ENCODE results near the gene PPDPF. TPM values are rescaled to one million over a fixed set of nuclear protein-coding genes. Genes with fewer than 3 reads are reported as not detected.

The PPDPF gene
- total RNA-seq, 1 donor from 2014 or later: 251 TPM

DNA sequence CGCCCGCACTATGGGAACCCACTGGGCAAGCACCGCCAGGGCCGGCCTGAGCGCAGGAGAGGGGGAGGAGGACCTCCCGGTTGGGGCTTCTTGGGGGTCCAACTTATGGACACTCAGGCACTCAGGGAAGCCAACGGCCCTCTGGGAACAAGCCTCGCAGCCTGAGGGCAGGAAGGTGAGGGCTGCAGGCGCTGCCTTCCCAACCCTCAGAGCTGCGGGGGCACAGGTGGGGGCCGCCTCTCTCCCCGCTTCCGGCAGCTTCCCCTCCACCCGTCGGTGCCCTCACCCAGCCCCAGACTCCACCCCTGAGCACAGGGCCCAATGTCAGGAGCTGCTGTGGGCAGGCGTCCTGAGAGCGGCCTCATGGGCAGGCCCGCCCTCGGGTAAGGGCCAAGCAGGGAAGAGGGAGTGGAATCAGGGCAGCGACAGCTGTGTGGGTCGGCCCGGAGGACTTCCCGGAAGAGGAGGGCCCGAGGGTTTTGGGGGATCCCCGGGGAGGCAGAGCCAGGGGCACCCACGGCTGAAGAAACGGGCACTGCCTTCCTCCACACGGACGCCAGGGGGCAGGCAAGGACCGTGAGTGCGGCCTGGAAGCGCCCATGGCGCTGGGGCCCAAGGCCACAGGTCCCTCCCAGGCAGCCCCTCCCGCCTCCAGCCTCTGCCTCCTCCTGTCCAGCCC is 17.1 kb downstream of the PPDPF start:
- peak overlapping the region; percentile 50 for H3K9ac ChIP-seq (ENCODE audit: low read length)

DNA sequence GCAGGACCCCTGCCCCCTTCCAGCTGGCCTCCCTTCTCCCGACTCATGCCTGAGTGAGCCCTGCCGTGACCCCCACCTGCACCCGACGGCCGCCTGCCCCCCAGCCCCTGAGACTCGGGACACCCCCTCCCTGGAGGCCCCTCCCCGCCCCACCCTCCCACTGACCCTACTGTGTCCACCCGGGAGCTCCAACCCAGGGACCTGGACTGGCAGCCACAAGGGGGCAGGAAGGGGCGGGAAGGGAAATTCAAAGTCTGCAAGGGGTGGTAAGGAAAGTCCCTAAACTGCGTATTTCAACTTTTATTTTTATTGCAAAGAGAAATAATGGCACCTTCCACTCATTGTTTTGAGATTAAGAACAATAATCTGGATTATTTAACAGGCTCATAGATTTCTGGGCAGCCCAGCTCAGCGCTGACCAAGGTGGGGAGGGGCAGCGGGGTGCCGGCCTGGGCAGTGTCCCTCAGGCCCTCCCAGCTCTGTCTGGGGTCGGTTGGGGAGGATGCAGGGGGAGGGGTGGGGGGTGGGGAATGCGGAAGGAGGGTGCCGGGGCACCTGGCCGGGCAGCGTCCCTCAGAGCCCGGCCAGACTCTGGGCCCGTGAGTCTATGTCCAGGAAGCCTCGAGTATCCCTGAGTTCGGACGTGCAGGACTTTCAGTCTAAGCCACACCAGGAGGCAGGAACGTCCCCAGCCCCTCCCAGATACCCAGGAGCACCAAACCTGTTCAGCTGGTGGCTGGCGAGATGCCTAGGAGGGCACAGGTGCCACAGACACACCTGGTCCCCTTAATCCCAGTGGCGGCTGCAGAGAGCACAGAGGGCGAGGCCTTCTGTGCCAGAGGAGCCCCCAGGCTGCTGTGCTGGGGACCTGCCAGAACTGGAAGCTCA is 17.9 kb downstream of the PPDPF start:
- H4K20me1 ChIP-seq (ENCODE audit: insufficient read depth, low read length): no peaks in the 10 kb centered on the region

More for the DNA sequence above, 17.1 kb downstream of the PPDPF start:
- H3K4me2 ChIP-seq (ENCODE audit: low read length): peak overlapping the region; percentile 79
- Mint-ChIP-seq H3K4me3 (ENCODE audit: unreplicated experiment) (no peak overlapping the region), H3K27me3 (ENCODE audit: low read depth, unreplicated experiment) (no peaks in the 10 kb centered on the region), H3K4me1 (ENCODE audit: low read depth, unreplicated experiment) (peaks cover 2% of the 10 kb centered on the region), H3K36me3 (ENCODE audit: low read depth, unreplicated experiment) (no peaks in the 10 kb centered on the region), H3K9me3 (ENCODE audit: unreplicated experiment) (no peaks in the 10 kb centered on the region), H3K27ac (ENCODE audit: unreplicated experiment) (no peak overlapping the region)
- H2AFZ ChIP-seq (ENCODE audit: low read depth, low read length): peak overlapping the region; percentile 81
- no peaks in the 10 kb centered on the region for H3K36me3 ChIP-seq (ENCODE audit: insufficient read depth, low read length)
- no peaks in the 10 kb centered on the region for H3K27me3 ChIP-seq (ENCODE audit: insufficient read depth, low read length)
- H3K79me2 ChIP-seq (ENCODE audit: insufficient read depth, low read length): no peaks in the 10 kb centered on the region
- no peaks in the 10 kb centered on the region for H4K20me1 ChIP-seq (ENCODE audit: insufficient read depth, low read length)
- TF ChIP-seq EZH2 (IDR thresholded peaks at IDR 0.05; ENCODE audit: insufficient read depth, low read length): no peak
- TF ChIP-seq, protein P1, sequence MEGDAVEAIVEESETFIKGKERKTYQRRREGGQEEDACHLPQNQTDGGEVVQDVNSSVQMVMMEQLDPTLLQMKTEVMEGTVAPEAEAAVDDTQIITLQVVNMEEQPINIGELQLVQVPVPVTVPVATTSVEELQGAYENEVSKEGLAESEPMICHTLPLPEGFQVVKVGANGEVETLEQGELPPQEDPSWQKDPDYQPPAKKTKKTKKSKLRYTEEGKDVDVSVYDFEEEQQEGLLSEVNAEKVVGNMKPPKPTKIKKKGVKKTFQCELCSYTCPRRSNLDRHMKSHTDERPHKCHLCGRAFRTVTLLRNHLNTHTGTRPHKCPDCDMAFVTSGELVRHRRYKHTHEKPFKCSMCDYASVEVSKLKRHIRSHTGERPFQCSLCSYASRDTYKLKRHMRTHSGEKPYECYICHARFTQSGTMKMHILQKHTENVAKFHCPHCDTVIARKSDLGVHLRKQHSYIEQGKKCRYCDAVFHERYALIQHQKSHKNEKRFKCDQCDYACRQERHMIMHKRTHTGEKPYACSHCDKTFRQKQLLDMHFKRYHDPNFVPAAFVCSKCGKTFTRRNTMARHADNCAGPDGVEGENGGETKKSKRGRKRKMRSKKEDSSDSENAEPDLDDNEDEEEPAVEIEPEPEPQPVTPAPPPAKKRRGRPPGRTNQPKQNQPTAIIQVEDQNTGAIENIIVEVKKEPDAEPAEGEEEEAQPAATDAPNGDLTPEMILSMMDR (IDR thresholded peaks at IDR 0.05; ENCODE audit: insufficient read depth, low read depth, low read length): peak; percentile 67
- H3K9me3 ChIP-seq (ENCODE audit: insufficient read depth, low read depth, low read length): no peaks in the 10 kb centered on the region
- peaks cover 8% of the 10 kb centered on the region for H3K4me1 ChIP-seq (ENCODE audit: insufficient read depth, low read length)
- peak overlapping the region; percentile 23 for H3K4me3 ChIP-seq (ENCODE audit: insufficient read depth, low read depth, low read length)
- DNase-seq (ENCODE audit: low read depth) (peak; percentile 61), FAIRE-seq (peak; percentile 32)
- H3K27ac ChIP-seq (ENCODE audit: low read depth, low read length): no peak overlapping the region

More for the DNA sequence above, 17.9 kb downstream of the PPDPF start:
- Histone ChIP-seq H3K9ac (ENCODE audit: low read length) (peak overlapping the region; percentile 50), H3K36me3 (ENCODE audit: insufficient read depth, low read length) (no peaks in the 10 kb centered on the region), H3K4me2 (ENCODE audit: low read length) (peak overlapping the region; percentile 79), H3K4me1 (ENCODE audit: insufficient read depth, low read length) (peaks cover 8% of the 10 kb centered on the region), H2AFZ (ENCODE audit: low read depth, low read length) (peak overlapping the region; percentile 81), H3K27me3 (ENCODE audit: insufficient read depth, low read length) (no peaks in the 10 kb centered on the region), H3K27ac (ENCODE audit: low read depth, low read length) (no peak overlapping the region), H3K4me3 (ENCODE audit: insufficient read depth, low read depth, low read length) (no peak overlapping the region), H3K79me2 (ENCODE audit: insufficient read depth, low read length) (no peaks in the 10 kb centered on the region), H3K9me3 (ENCODE audit: insufficient read depth, low read depth, low read length) (no peaks in the 10 kb centered on the region)
- Mint-ChIP-seq H3K27me3 (ENCODE audit: low read depth, unreplicated experiment) (no peaks in the 10 kb centered on the region), H3K4me3 (ENCODE audit: unreplicated experiment) (no peak overlapping the region), H3K27ac (ENCODE audit: unreplicated experiment) (no peak overlapping the region), H3K4me1 (ENCODE audit: low read depth, unreplicated experiment) (peaks cover 2% of the 10 kb centered on the region), H3K36me3 (ENCODE audit: low read depth, unreplicated experiment) (no peaks in the 10 kb centered on the region), H3K9me3 (ENCODE audit: unreplicated experiment) (no peaks in the 10 kb centered on the region)
- DNase-seq (ENCODE audit: low read depth) (no peak), FAIRE-seq (no peak)
- TF ChIP-seq, protein P1 (IDR thresholded peaks at IDR 0.05; ENCODE audit: insufficient read depth, low read depth, low read length): no peak
- no peak for TF ChIP-seq EZH2 (IDR thresholded peaks at IDR 0.05; ENCODE audit: insufficient read depth, low read length)

All from astrocyte (in vitro differentiated cells and primary cell).